Choroid plexus epithelial cell (primary cell): ENCODE data around the gene PRRT1B.

Experiments
- DNase-seq: peaks from one replicate; pipeline ENCODE4 v3.0.0-alpha.2; 2010; ENCODE audit warnings: low read depth
- H3K4me3 ChIP-seq: 2 replicates; pipeline ENCODE4 v1.5.1; 2011; ENCODE audit warnings: low read depth, mild to moderate bottlenecking, control low read depth, low read length, moderate library complexity
- CTCF ChIP-seq: conservative IDR thresholded peaks from 2 replicates; pipeline ENCODE4 v1.5.1; 2011; ENCODE audit warnings: low read depth, mild to moderate bottlenecking, control low read depth, inconsistent platforms, low read length, moderate library complexity

The PRRT1B gene

GRCh38 chr9:131577005-131578000 is 32.0 kb downstream of the PRRT1B start:
- TF ChIP-seq CTCF = no peak
- DNase-seq = no peak
- H3K4me3 ChIP-seq = no peak overlapping the region

- no peak for DNase-seq
Measured at GRCh38 chr9:131578021-131578420, 32.7 kb downstream of the PRRT1B start.

GRCh38 chr9:131578731-131579504 is 33.6 kb downstream of the PRRT1B start:
- TF ChIP-seq CTCF = no peak
- no peak overlapping the region for H3K4me3 ChIP-seq
- DNase-seq = peak; percentile 7

More at GRCh38 chr9:131578021-131578420, 32.7 kb downstream of the PRRT1B start:
- TF ChIP-seq CTCF = no peak
- H3K4me3 ChIP-seq = no peak overlapping the region

- TF ChIP-seq CTCF = no peak
- no peak overlapping the region for H3K4me3 ChIP-seq
- no peak for DNase-seq
Measured at GRCh38 chr9:131579789-131580211, 34.5 kb downstream of the PRRT1B start.

- DNase-seq = no peak
- no peak overlapping the region for H3K4me3 ChIP-seq
- TF ChIP-seq CTCF = no peak
Measured at GRCh38 chr9:131580358-131580757, 35.0 kb downstream of the PRRT1B start.

- no peak for TF ChIP-seq CTCF
- DNase-seq = no peak
- no peak overlapping the region for H3K4me3 ChIP-seq
Measured at GRCh38 chr9:131582056-131582455, 36.7 kb downstream of the PRRT1B start.
